ENCODE results near the gene GNAS.

- TF ChIP-seq CTCF (conservative IDR thresholded peaks at IDR 0.05): no peak
- TF ChIP-seq ZFX (IDR thresholded peaks at IDR 0.05): no peak
Observed at GRCh38 chr20:58956078-58956477, 103.6 kb downstream of the GNAS start.

Measured in C4-2B (cell line).